ENCODE data around the gene DNAH1.

GRCh38 chr3:52308308-52308707 is 7.8 kb upstream of the DNAH1 start:
- TF ChIP-seq EP300 (IDR thresholded peaks at IDR 0.05; ENCODE audit: borderline replicate concordance): no peak
- TF ChIP-seq TCF12 (IDR thresholded peaks at IDR 0.05; ENCODE audit: low read depth): no peak
- TF ChIP-seq RAD21 (IDR thresholded peaks at IDR 0.05; ENCODE audit: low read depth): no peak
- no peak for TF ChIP-seq NFIC (IDR thresholded peaks at IDR 0.05)
- TF ChIP-seq EGR1 (IDR thresholded peaks at IDR 0.05): no peak
- TF ChIP-seq CREB1 (IDR thresholded peaks at IDR 0.05; ENCODE audit: low read depth): no peak
- TF ChIP-seq YY1 (IDR thresholded peaks at IDR 0.05; ENCODE audit: low read depth): no peak
- no peak for TF ChIP-seq TEAD4 (IDR thresholded peaks at IDR 0.05)
- no peak for TF ChIP-seq ZBTB7A (IDR thresholded peaks at IDR 0.05; ENCODE audit: low read depth)

All from Ishikawa (cell line).